Hematopoietic multipotent progenitor cell treated with erythropoietin and hydrocortisone succinate and interleukin-3 and kit ligand, for 4 days (in vitro differentiated cells): Measurements from ENCODE around the gene MARCO.
"Not testable (repeated sequence)": the region's sequence is repeated elsewhere in the genome, so short reads cannot be mapped to it uniquely, and the experiment has no call there.

Experiments used
- DNase-seq: peaks from one replicate; pipeline ENCODE4 v3.0.0-alpha.2; 2015

Gene MARCO

GRCh38 chr2:118978064-118978463 lies 36.1 kb downstream of the MARCO start:
- no peak for DNase-seq

DNA sequence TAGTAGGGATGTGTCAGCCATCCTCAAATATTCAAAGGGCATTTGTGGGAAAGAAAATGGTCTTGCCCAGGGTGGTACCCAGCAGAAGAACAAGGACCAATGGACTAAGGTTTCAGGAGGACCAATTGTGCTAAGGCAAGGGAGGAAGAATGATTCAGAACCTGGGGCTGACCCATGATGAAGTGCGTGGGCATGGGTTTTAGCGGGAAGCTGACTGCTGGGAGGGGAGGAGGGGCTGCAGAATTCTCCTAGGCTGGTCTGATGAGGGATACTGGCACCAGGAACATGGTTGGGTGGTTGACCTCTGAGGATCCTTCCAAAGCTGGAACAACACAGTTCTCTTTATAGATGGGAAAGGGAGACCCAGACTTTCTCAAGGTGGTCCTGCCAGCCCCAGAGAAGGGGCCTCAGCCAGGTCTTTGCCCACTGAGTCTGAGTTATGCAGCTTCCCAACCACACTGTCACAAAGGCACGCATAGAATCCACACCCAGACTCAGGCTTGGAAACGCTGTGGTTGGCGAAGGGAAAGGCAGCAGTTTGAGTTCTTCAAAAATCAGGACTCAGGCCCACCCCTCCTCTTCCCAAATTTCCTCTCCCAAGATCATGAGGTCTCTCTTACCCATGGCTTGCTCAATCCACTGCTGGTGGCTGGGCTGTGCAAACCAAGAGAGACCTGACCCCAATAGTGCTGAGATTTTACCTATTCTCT lies 37.3 kb downstream of the MARCO start:
- DNase-seq = no peak

DNA sequence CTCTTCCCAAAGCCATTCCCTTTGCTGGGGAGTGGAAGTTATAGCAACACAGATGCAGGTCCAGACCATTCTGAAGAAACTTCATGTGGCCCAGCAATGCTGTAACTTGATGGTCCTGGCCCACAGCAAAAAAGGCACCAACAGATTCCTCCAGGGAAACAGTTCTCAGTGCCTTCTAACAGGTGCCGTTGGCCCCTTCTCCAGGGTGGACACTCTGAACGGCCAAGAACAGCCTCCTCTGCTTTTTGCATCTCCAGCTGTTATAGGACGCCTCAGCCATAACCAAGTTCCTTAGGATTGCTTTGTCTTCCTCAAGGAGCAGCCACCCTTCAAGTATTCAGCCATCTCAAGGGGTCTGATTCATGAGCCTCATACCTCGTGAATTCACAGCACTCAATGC lies 38.0 kb downstream of the MARCO start:
- DNase-seq = no peak

DNA sequence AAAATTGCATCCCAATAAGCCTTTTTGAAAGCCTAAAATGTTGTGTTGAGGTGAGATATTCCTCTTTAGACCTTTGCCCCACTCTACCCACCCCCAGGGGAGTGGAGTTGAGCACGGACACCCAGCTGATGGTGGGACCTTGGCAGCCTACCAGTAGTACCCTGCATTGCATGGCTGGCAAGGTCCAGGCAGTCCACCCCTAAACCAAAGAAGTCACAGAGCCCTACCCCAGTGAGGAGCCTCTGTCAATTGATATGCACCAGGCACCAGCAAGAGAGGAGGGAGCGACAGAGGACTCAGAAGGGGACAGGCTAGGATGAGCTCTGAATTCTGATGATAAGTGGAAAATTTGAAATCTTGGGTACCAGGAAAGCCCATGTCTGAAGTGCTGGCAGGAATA lies 38.6 kb downstream of the MARCO start:
- DNase-seq = no peak

- no peak for DNase-seq
Observed at GRCh38 chr2:118981632-118982031, 39.6 kb downstream of the MARCO start.

DNA sequence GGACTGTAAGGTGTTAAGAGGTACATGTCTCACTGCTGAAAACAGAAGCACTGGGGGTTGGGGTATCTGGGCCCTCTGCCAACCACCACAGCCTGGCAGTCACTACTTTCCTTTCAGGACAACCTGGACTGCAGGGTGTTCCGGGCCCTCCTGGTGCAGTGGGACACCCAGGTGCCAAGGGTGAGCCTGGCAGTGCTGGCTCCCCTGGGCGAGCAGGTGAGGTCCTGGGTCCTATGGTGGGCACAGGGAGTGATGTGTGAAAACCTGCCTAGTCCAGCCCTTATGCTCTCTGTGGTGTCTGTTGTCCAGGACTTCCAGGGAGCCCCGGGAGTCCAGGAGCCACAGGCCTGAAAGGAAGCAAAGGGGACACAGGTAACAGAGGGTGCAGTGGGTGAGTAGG lies 40.0 kb downstream of the MARCO start:
- DNase-seq = no peak

GRCh38 chr2:118983133-118983532 lies 41.1 kb downstream of the MARCO start:
- no peak for DNase-seq

- no peak for DNase-seq
Observed at GRCh38 chr2:118983915-118984314, 41.9 kb downstream of the MARCO start.

- DNase-seq = no peak
Observed at GRCh38 chr2:118986738-118987137, 44.7 kb downstream of the MARCO start.

- no peak for DNase-seq
Observed at GRCh38 chr2:118987886-118988285, 45.9 kb downstream of the MARCO start.

DNA sequence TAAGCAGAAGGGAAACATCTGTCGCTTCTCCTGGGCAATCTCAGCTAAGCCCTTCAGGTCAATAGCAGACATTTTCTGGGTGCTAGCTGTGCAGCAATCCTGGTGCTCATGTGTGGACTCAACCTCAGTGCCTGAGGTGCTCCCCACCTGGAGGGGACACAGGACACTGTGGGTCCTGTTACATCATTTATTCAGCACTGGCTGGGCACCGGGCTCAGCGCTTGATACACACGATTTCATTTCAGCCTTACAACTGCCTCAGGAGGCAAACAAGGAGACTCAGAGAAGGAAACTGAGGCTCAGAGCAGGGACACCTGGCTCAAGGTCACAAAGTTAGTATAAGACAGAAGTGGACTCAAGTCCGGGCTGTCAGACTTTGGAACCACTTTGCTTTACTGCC lies 46.7 kb downstream of the MARCO start:
- DNase-seq = no peak

DNA sequence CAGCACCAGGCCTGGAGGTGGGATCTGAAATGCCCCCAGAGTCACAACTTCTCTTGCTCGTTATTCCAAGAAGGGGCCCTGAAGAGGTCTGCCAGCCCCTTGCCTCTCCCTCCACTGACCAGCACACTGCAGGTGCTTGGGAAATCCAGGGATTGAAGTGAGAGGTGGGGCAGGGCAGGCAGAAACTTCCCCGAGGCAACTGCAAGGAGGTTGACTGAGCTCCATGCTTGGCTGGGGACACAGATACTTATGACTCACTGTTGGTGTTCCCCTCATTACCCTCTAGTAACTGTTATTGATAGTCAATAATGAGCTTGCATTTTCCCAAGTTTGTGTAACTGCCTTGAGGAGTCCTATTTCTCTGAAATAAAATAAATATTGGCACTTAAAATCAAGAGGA lies 47.5 kb downstream of the MARCO start:
- DNase-seq = no peak

DNA sequence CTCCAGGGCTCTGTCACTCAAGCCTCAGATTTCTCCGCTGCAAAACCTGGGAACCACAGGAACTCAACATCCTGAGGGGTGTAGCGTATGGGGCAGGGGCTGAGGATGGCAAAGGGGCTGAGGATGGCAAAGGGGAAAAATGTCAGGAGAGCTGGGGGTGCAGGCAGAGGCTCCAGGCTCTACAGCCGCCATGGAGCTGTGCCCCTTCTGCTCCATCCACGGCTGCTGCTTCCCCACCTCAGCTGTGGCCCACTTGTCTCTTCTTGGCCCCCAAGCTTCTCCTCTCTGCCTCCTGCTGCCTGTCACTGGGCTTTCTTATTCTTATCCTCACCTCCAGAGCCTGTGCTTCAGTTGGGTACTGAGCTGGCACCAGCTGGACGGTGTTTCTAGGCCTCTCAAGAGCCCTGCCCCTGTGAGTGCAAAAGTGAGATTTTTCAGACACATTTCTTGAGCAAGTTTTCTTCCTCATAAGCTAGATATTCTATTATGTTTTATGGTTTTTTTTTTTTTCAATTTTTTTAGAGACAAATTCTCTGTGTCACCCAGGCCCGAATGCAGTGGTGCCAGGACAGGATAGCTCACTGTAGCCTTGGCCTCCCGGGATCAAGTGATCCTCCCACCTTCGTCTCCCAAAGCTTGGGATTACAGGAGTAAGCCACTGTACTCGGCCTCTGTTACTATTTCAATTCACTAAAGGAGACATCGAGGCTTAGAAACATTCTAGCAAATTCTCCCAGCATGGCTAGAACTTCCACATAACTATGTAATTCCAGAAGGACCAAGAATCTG lies 49.0 kb downstream of the MARCO start:
- no peak for DNase-seq

GRCh38 chr2:118991554-118991953 lies 49.6 kb downstream of the MARCO start:
- no peak for DNase-seq

DNA sequence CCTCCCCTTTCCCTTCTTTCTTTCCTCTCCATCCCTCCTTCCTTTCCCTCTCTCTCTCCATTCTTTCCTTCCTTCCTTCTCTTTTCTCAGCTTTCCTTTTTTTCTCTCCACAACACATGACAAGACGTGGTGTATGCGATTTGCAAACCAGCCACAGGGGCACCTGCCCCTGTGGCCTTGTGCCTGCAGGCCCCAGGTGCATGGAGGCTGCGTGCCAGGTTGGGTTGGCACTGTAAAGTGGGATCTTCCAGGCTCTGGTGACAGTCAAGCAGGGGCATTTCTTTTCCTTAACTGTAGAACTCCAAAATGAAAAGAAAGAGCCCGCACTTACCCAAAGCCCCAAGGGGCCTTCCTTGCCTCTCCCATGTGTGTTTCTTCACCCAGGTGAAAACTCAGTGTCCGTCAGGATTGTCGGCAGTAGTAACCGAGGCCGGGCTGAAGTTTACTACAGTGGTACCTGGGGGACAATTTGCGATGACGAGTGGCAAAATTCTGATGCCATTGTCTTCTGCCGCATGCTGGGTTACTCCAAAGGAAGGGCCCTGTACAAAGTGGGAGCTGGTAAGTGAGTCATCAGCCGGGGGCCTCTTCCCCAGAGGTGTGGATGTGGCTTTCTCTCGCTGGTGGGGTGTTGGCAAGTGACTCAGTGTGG lies 50.9 kb downstream of the MARCO start:
- no peak for DNase-seq

DNA sequence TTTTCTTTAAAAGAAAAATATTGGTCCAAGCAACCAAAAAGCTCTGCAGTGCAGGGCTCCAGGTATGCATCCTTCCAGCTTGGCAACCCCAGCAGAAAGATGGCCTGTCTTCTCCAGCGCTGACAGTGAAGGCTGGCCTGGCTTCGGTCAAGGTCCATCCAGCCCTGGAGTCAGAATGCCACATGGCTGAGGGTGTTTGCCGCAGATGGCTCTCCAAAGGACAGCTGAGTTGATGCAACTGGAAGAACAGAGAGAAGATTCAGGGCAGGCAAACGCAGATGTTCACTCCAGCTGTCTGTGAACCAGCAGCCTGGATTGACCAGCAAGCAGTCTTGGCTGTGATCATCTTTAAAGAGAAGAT lies 51.4 kb downstream of the MARCO start:
- DNase-seq = no peak

GRCh38 chr2:118994172-118994700 lies 52.2 kb downstream of the MARCO start:
- DNase-seq = no peak

DNA sequence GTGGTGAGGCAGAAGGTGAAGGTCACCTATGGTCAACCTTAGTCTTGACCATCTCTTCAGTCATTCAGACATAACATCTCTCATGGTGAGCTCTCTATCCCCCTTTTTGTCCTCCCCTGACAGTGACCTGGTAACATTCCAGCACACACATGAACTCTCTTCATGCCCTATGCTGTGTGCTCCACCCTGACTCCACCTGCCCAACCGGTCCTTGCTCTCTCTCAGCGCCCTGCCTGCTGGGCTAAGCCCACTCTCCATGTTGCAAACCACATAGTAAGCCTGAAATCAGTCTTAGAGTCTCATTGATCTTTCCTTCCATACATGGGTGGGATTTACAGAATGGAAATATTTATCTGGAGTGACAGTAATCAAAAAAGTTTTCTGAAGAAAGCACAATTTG lies 52.8 kb downstream of the MARCO start:
- DNase-seq = no peak

- not testable (repeated sequence) for DNase-seq
Observed at GRCh38 chr2:119003856-119004255, 61.9 kb downstream of the MARCO start.

DNA sequence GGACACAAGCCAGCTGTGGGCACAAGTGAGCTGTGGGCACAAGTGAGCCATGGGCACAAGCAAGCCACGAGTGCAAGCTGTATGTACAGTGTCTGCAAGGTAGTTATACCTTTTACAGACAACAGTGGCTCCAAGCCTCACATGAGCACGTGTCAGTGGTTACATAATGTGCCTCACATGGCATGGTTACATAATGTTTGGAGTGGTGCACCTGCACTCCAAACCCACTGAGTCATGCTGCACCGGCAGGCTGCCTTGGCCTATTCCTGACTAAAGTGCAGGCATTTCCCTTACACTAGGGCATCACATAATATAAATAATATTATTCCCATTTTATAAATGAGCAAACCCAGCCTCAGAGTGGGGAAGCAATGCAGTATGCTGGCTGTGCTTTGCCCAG lies 62.6 kb downstream of the MARCO start:
- DNase-seq = no peak

- DNase-seq = peak; percentile 24
Observed at GRCh38 chr2:119005051-119005450, 63.1 kb downstream of the MARCO start.

- DNase-seq = no peak
Observed at GRCh38 chr2:119005555-119005954, 63.6 kb downstream of the MARCO start.

- DNase-seq = no peak
Observed at GRCh38 chr2:119006441-119006840, 64.4 kb downstream of the MARCO start.

DNA sequence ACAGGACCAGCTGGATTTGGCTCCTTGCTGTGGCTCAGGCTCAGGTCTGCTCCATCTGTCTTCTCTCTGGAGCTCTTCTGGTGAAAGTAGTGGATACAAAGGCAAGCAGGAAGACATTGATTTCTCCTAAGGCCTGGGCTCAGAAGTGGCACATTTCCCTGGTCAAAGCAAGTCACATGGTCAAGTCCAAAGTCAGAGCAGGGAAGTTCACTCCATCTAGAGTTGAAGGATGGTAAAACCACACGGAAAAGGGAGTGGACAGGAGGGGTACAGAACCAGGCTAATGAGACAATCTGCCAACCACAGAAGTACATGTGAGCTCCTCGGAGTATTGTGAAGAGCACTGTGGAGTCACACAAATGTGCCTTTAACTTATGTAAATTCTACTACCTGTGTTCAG lies 66.1 kb downstream of the MARCO start:
- peak; percentile 7 for DNase-seq
